Measurements from ENCODE around the gene DIPK1B.

- no peak for TF ChIP-seq CTCF (IDR thresholded peaks at IDR 0.05)
- no peak for TF ChIP-seq POLR2A (IDR thresholded peaks at IDR 0.05)
These were observed 28.9 kb downstream of the DIPK1B start for GRCh38 chr9:136740971-136741882.
